Occipital lobe (tissue), 3 donors: ENCODE results near the gene P2RX6. TPM values are rescaled to one million over a fixed set of nuclear protein-coding genes. Genes with fewer than 3 reads are reported as not detected.

Source experiments
- DNase-seq: peaks from one replicate; lab custom pipeline; 2025; lab: John Stamatoyannopoulos, UW
- small RNA-seq: library from RNA; depleted of rRNA; stranded (forward); fragments of <200 nt; gene quantifications from one replicate; pipeline ENCODE3, GENCODE V24; 2014
- total RNA-seq: library from RNA; depleted of rRNA; stranded (reverse); fragments of >200 nt; gene quantifications from one replicate; pipeline ENCODE4 v1.2.3, GENCODE V29; 2014

The P2RX6 gene
- total RNA-seq, 1 donor from 2014 or later = not detected

- no peak for DNase-seq
Observed at GRCh38 chr22:21074102-21074715, 59.2 kb downstream of the P2RX6 start.

- no peak for DNase-seq
Observed at GRCh38 chr22:21075516-21076138, 60.7 kb downstream of the P2RX6 start.

GRCh38 chr22:21076912-21077625 is 62.1 kb downstream of the P2RX6 start:
- no peak for DNase-seq

Small RNA genes within 50 kb of the gene (small RNA-seq; reads per million reads assigned to genes)
- not detected for gene MIR649

Other genes starting within 250 kb of the P2RX6 start
- 2.7 TPM for gene SERPIND1, start 241.1 kb upstream of the P2RX6 start, total RNA-seq
- gene PI4KA, start 156.4 kb upstream of the P2RX6 start, total RNA-seq = 41.6 TPM
- 6.1 TPM for gene SNAP29, start 156.2 kb upstream of the P2RX6 start, total RNA-seq
- 58.3 TPM for gene CRKL, start 97.8 kb upstream of the P2RX6 start, total RNA-seq
- gene AIFM3, start 47.9 kb upstream of the P2RX6 start, total RNA-seq = 4.2 TPM
- 49.3 TPM for gene LZTR1, start 32.9 kb upstream of the P2RX6 start, total RNA-seq
- gene THAP7, start 13.0 kb upstream of the P2RX6 start, total RNA-seq = 21.8 TPM
- 1.4 TPM for gene SLC7A4, start 17.4 kb downstream of the P2RX6 start, total RNA-seq
- gene LRRC74B, start 30.8 kb downstream of the P2RX6 start, total RNA-seq = not detected